ENCODE results near the gene SORCS2. TPM values are rescaled to one million over a fixed set of nuclear protein-coding genes. Genes with fewer than 3 reads are reported as not detected.
A peak's percentile ranks its signal among the peaks of the same experiment; 100 is the strongest.

SORCS2 gene
- total RNA-seq, 1 donor from 2014 or later, result 13.8 TPM

DNA sequence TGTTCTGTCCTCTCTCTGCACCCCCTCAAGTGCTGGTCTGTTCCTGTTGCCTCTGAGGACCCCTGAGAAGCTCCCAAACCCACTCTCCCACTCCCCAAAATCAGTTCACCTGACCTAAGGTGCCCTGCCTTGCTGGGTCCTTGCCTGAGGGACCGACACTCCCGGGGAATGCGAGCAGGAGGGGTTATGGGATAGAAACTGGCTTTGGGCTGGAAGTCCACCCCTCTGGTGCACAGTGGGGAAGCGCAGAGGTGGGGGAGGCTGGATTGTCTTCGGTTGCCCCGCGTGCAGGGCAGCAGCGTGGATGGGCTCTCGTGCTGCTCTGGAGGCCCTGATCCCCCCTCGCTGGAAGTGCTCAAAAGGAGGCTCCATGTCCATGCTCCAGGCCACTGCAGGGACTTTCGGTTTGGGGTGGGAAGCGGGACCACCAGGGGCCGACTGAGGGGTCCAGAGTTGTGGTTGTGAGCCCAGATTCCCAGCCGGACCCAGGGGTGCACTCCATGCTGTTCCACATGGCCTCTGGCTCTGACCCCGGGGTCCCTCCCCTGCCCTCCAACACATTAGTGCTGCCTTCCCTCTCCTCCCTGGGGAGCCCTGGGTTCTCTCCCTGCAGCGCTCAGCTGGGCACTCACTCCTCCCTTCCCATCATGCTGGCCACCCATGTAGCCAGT, 7.6 kb downstream of the SORCS2 start:
- H3K9ac ChIP-seq (ENCODE audit: low read length), result no peak overlapping the region
- H3K4me2 ChIP-seq (ENCODE audit: low read length), result no peak overlapping the region
- H2AFZ ChIP-seq (ENCODE audit: low read depth, low read length), result no peak overlapping the region
- peaks cover 62% of the 10 kb centered on the region for H3K4me1 Mint-ChIP-seq (ENCODE audit: low read depth, unreplicated experiment)
- H3K4me3 Mint-ChIP-seq (ENCODE audit: unreplicated experiment), result no peak overlapping the region
- peaks cover 50% of the 10 kb centered on the region for H3K79me2 ChIP-seq (ENCODE audit: insufficient read depth, low read length)
- no peak overlapping the region for H3K27ac ChIP-seq (ENCODE audit: low read depth, low read length)
- no peak for TF ChIP-seq EZH2 (IDR thresholded peaks at IDR 0.05; ENCODE audit: insufficient read depth, low read length)
- TF ChIP-seq, protein P1, sequence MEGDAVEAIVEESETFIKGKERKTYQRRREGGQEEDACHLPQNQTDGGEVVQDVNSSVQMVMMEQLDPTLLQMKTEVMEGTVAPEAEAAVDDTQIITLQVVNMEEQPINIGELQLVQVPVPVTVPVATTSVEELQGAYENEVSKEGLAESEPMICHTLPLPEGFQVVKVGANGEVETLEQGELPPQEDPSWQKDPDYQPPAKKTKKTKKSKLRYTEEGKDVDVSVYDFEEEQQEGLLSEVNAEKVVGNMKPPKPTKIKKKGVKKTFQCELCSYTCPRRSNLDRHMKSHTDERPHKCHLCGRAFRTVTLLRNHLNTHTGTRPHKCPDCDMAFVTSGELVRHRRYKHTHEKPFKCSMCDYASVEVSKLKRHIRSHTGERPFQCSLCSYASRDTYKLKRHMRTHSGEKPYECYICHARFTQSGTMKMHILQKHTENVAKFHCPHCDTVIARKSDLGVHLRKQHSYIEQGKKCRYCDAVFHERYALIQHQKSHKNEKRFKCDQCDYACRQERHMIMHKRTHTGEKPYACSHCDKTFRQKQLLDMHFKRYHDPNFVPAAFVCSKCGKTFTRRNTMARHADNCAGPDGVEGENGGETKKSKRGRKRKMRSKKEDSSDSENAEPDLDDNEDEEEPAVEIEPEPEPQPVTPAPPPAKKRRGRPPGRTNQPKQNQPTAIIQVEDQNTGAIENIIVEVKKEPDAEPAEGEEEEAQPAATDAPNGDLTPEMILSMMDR (IDR thresholded peaks at IDR 0.05; ENCODE audit: insufficient read depth, low read depth, low read length), result no peak
- no peak for FAIRE-seq
- H3K36me3 Mint-ChIP-seq (ENCODE audit: low read depth, unreplicated experiment), result peaks cover 5% of the 10 kb centered on the region
- no peaks in the 10 kb centered on the region for H3K27me3 ChIP-seq (ENCODE audit: insufficient read depth, low read length)
- peaks cover 5% of the 10 kb centered on the region for H3K27me3 Mint-ChIP-seq (ENCODE audit: low read depth, unreplicated experiment)
- peaks cover 2% of the 10 kb centered on the region for H3K9me3 Mint-ChIP-seq (ENCODE audit: unreplicated experiment)
- peaks cover 11% of the 10 kb centered on the region for H4K20me1 ChIP-seq (ENCODE audit: insufficient read depth, low read length)
- DNase-seq (ENCODE audit: low read depth), result no peak
- no peaks in the 10 kb centered on the region for H3K36me3 ChIP-seq (ENCODE audit: insufficient read depth, low read length)
- H3K9me3 ChIP-seq (ENCODE audit: insufficient read depth, low read depth, low read length), result no peaks in the 10 kb centered on the region
- no peak overlapping the region for H3K4me3 ChIP-seq (ENCODE audit: insufficient read depth, low read depth, low read length)
- H3K27ac Mint-ChIP-seq (ENCODE audit: unreplicated experiment), result no peak overlapping the region
- peaks cover 49% of the 10 kb centered on the region for H3K4me1 ChIP-seq (ENCODE audit: insufficient read depth, low read length)

DNA sequence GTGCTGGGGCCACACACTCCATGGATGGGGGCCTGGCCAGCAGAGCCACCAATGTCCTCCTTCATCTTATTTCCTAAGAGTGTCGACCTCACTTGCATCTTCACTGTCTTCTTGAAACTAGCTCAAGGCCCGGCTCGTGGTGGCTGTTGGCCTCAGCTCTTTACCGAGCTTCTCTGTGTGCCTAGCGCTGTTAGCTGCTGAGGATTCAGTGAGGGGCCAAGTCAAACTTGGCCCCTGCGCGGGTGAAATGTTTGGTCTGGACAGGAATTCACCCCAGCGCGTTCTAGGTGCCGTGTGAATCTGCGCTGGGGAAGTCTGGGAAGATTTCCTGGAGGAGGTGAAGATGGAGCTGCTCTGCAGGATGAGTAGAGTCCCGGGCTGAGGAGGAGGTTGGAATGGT, 8.5 kb downstream of the SORCS2 start:
- peaks cover 49% of the 10 kb centered on the region for H3K4me1 ChIP-seq (ENCODE audit: insufficient read depth, low read length)
- H3K27ac ChIP-seq (ENCODE audit: low read depth, low read length), result no peak overlapping the region
- H4K20me1 ChIP-seq (ENCODE audit: insufficient read depth, low read length), result peaks cover 5% of the 10 kb centered on the region
- H3K79me2 ChIP-seq (ENCODE audit: insufficient read depth, low read length), result peaks cover 52% of the 10 kb centered on the region
- Mint-ChIP-seq H3K36me3 (ENCODE audit: low read depth, unreplicated experiment) (peaks cover 5% of the 10 kb centered on the region), H3K4me3 (ENCODE audit: unreplicated experiment) (peak overlapping the region; percentile 64), H3K9me3 (ENCODE audit: unreplicated experiment) (peaks cover 2% of the 10 kb centered on the region), H3K27me3 (ENCODE audit: low read depth, unreplicated experiment) (peaks cover 2% of the 10 kb centered on the region), H3K4me1 (ENCODE audit: low read depth, unreplicated experiment) (peaks cover 62% of the 10 kb centered on the region), H3K27ac (ENCODE audit: unreplicated experiment) (no peak overlapping the region)
- H3K27me3 ChIP-seq (ENCODE audit: insufficient read depth, low read length), result no peaks in the 10 kb centered on the region
- H3K4me3 ChIP-seq (ENCODE audit: insufficient read depth, low read depth, low read length), result no peak overlapping the region
- DNase-seq (ENCODE audit: low read depth) (no peak), FAIRE-seq (no peak)
- no peak overlapping the region for H3K4me2 ChIP-seq (ENCODE audit: low read length)
- H3K36me3 ChIP-seq (ENCODE audit: insufficient read depth, low read length), result no peaks in the 10 kb centered on the region
- no peaks in the 10 kb centered on the region for H3K9me3 ChIP-seq (ENCODE audit: insufficient read depth, low read depth, low read length)
- H2AFZ ChIP-seq (ENCODE audit: low read depth, low read length), result no peak overlapping the region
- H3K9ac ChIP-seq (ENCODE audit: low read length), result no peak overlapping the region
- TF ChIP-seq EZH2 (IDR thresholded peaks at IDR 0.05; ENCODE audit: insufficient read depth, low read length), result no peak
- TF ChIP-seq, protein P1 (IDR thresholded peaks at IDR 0.05; ENCODE audit: insufficient read depth, low read depth, low read length), result no peak

Measured in astrocyte (in vitro differentiated cells and primary cell).